GM23248 (cell line): ENCODE measurements around the gene COL27A1.

Experiments used
- EZH2 ChIP-seq: fragments of 200-600 bp; sonication (generic); IDR thresholded peaks from 2 replicates; pipeline ENCODE4 v1.6.1; 2018; ENCODE audit warnings: antibody characterized with exemption, mild to moderate bottlenecking; ENCODE audit not compliant: insufficient read depth, poor library complexity, severe bottlenecking
- EZH2phosphoT487 ChIP-seq: fragments of 200-600 bp; sonication (generic); IDR thresholded peaks from 2 replicates; pipeline ENCODE4 v1.6.1; 2018; ENCODE audit warnings: antibody characterized with exemption, moderate library complexity, mild to moderate bottlenecking, low read depth; ENCODE audit not compliant: insufficient read depth

DNA sequence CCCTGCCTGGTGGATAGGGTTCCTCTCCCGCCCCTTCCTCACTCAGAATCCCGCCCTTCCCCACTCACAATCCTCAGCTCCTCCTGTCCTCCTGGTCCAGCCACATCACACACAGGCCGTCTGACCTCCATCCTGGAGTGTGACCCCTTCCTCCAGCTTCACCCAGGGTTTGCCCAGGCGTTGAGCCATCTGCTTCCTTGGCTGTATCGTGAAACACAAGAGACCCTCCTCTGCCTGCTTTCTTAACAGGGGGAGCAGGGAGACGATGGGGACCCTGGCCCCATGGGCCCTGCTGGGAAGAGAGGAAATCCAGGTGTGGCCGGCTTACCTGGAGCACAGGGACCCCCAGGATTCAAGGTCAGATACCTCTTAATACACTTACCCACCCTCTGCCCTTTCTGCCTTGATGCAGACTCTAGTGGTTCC, 135.2 kb downstream of the COL27A1 start:
- TF ChIP-seq EZH2phosphoT487 (no peak), EZH2 (no peak)
